Activated CD4-positive, alpha-beta T cell treated with anti-CD3 and anti-CD28 coated beads, Interleukin-2, amount 10 ng/mL, durations not matched to agents 7 days and 5 days (primary cell): ENCODE measurements around the gene POFUT2. TPM values are rescaled to one million over a fixed set of nuclear protein-coding genes. Genes with fewer than 3 reads are reported as not detected.

Source experiments
- CTCF ChIA-PET: fragments of 350-600 bp; sonication (Branson Sonifier 250); formaldehyde crosslinking; loops from one replicate; lab custom pipeline; 2021; ENCODE audit warnings: antibody characterized with exemption; lab: Charles Lee
- POLR2A ChIA-PET: fragments of 350-600 bp; sonication (Branson Sonifier 250); formaldehyde crosslinking; loops from one replicate; lab custom pipeline; 2021; ENCODE audit warnings: antibody characterized with exemption; lab: Charles Lee
- DNase-seq: peaks from one replicate; pipeline ENCODE4 v3.0.0-alpha.2; 2020
- H3K27ac Mint-ChIP-seq: one replicate; pipeline ENCODE4 v1.8.0; 2021; ENCODE audit warnings: mild to moderate bottlenecking, moderate library complexity, mixed read lengths
- H3K27me3 Mint-ChIP-seq: one replicate; pipeline ENCODE4 v1.8.0; 2021; ENCODE audit warnings: mixed read lengths
- H3K36me3 Mint-ChIP-seq: one replicate; pipeline ENCODE4 v1.8.0; 2021; ENCODE audit warnings: low read depth, mixed read lengths
- H3K4me1 Mint-ChIP-seq: one replicate; pipeline ENCODE4 v1.8.0; 2021; ENCODE audit warnings: mixed read lengths
- H3K4me3 Mint-ChIP-seq: one replicate; pipeline ENCODE4 v1.8.0; 2021; ENCODE audit warnings: mild to moderate bottlenecking, moderate library complexity, mixed read lengths
- H3K9me3 Mint-ChIP-seq: one replicate; pipeline ENCODE4 v1.8.0; 2021; ENCODE audit warnings: mixed read lengths
- total RNA-seq, 2 experiments: library from RNA; stranded (reverse); gene quantifications; one replicate each; pipeline ENCODE4 v1.2.3, GENCODE V29; 2021

POFUT2 gene
- total RNA-seq, 2 experiments from 2014 or later, result 19.0 to 19.6 TPM

- H3K27ac Mint-ChIP-seq, result peak overlapping the region; percentile 44
- DNase-seq, result no peak
- ChIA-PET POLR2A (no interaction called here), CTCF (interaction anchor here (0.7 to 1.8 kb wide), 3 partner anchors 11 to 18 kb away, joined by 3 to 4 read pairs (median 3); no protein-coding TSS in a partner anchor)
- no peaks in the 10 kb centered on the region for H3K27me3 Mint-ChIP-seq
- H3K36me3 Mint-ChIP-seq, result peaks cover 6% of the 10 kb centered on the region
- peaks cover 58% of the 10 kb centered on the region for H3K4me1 Mint-ChIP-seq
- H3K4me3 Mint-ChIP-seq, result no peak overlapping the region
- H3K9me3 Mint-ChIP-seq, result no peaks in the 10 kb centered on the region
Measured at GRCh38 chr21:45225741-45226327, 61.9 kb downstream of the POFUT2 start.

GRCh38 chr21:45225041-45225740, 62.5 kb downstream of the POFUT2 start:
- Mint-ChIP-seq H3K36me3 (peaks cover 9% of the 10 kb centered on the region), H3K27ac (peak overlapping the region; percentile 89), H3K4me3 (peak overlapping the region; percentile 34), H3K4me1 (peaks cover 58% of the 10 kb centered on the region), H3K27me3 (no peaks in the 10 kb centered on the region), H3K9me3 (no peaks in the 10 kb centered on the region)
- POLR2A ChIA-PET, result no interaction called here
- DNase-seq, result no peak
- CTCF ChIA-PET, result interaction anchor here (1.8 kb wide), 1 partner anchor 17 kb away, joined by 4 read pairs; no protein-coding TSS in a partner anchor

GRCh38 chr21:45224189-45224938, 63.3 kb downstream of the POFUT2 start:
- ChIA-PET POLR2A (no interaction called here), CTCF (no interaction called here)
- Mint-ChIP-seq H3K4me3 (peak overlapping the region; percentile 34), H3K27ac (peak overlapping the region; percentile 89), H3K9me3 (no peaks in the 10 kb centered on the region), H3K4me1 (peaks cover 58% of the 10 kb centered on the region), H3K36me3 (peaks cover 9% of the 10 kb centered on the region), H3K27me3 (no peaks in the 10 kb centered on the region)
- DNase-seq, result peak; percentile 60

GRCh38 chr21:45223236-45224185, 64.2 kb downstream of the POFUT2 start:
- Mint-ChIP-seq H3K36me3 (peaks cover 13% of the 10 kb centered on the region), H3K4me1 (peaks cover 52% of the 10 kb centered on the region), H3K27ac (peak overlapping the region; percentile 89), H3K27me3 (no peaks in the 10 kb centered on the region), H3K9me3 (no peaks in the 10 kb centered on the region), H3K4me3 (no peak overlapping the region)
- POLR2A ChIA-PET, result no interaction called here
- CTCF ChIA-PET, result interaction anchor here (1.1 to 1.6 kb wide), 2 partner anchors 10 to 11 kb away, joined by 3 to 4 read pairs; no protein-coding TSS in a partner anchor
- no peak for DNase-seq

- H3K36me3 Mint-ChIP-seq, result peaks cover 26% of the 10 kb centered on the region
- no peak overlapping the region for H3K4me3 Mint-ChIP-seq
- CTCF ChIA-PET, result no interaction called here
- peaks cover 11% of the 10 kb centered on the region for H3K9me3 Mint-ChIP-seq
- H3K4me1 Mint-ChIP-seq, result peaks cover 40% of the 10 kb centered on the region
- H3K27ac Mint-ChIP-seq, result no peak overlapping the region
- DNase-seq, result no peak
- POLR2A ChIA-PET, result no interaction called here
- H3K27me3 Mint-ChIP-seq, result no peaks in the 10 kb centered on the region
Measured at GRCh38 chr21:45222001-45222400, 65.7 kb downstream of the POFUT2 start.

- ChIA-PET CTCF (interaction anchor here (1.0 kb wide), 1 partner anchor 8 kb away, joined by 3 read pairs; no protein-coding TSS in a partner anchor), POLR2A (no interaction called here)
- Mint-ChIP-seq H3K27ac (peak overlapping the region; percentile 4), H3K36me3 (peaks cover 35% of the 10 kb centered on the region), H3K4me3 (no peak overlapping the region), H3K9me3 (peaks cover 11% of the 10 kb centered on the region), H3K4me1 (peaks cover 29% of the 10 kb centered on the region), H3K27me3 (no peaks in the 10 kb centered on the region)
- no peak for DNase-seq
Measured at GRCh38 chr21:45220714-45221490, 66.8 kb downstream of the POFUT2 start.

- H3K4me3 Mint-ChIP-seq, result no peak overlapping the region
- no peak overlapping the region for H3K27ac Mint-ChIP-seq
- H3K27me3 Mint-ChIP-seq, result no peaks in the 10 kb centered on the region
- no peak for DNase-seq
- ChIA-PET CTCF (interaction anchor here (0.6 to 0.7 kb wide), 2 partner anchors 104 to 1333 kb away, joined by 4 read pairs; no protein-coding TSS in a partner anchor), POLR2A (interaction anchor here (0.6 kb wide), 1 partner anchor 54 kb away, joined by 3 read pairs; no protein-coding TSS in a partner anchor)
- peaks cover 11% of the 10 kb centered on the region for H3K9me3 Mint-ChIP-seq
- peaks cover 21% of the 10 kb centered on the region for H3K4me1 Mint-ChIP-seq
- H3K36me3 Mint-ChIP-seq, result peaks cover 35% of the 10 kb centered on the region
Measured at GRCh38 chr21:45220071-45220481, 67.6 kb downstream of the POFUT2 start.

GRCh38 chr21:45219517-45219916, 68.2 kb downstream of the POFUT2 start:
- peaks cover 15% of the 10 kb centered on the region for H3K4me1 Mint-ChIP-seq
- ChIA-PET CTCF (interaction anchor here (0.7 kb wide), 1 partner anchor 105 kb away, joined by 4 read pairs; no protein-coding TSS in a partner anchor), POLR2A (no interaction called here)
- no peak overlapping the region for H3K4me3 Mint-ChIP-seq
- H3K36me3 Mint-ChIP-seq, result peaks cover 37% of the 10 kb centered on the region
- peaks cover 11% of the 10 kb centered on the region for H3K9me3 Mint-ChIP-seq
- no peaks in the 10 kb centered on the region for H3K27me3 Mint-ChIP-seq
- no peak overlapping the region for H3K27ac Mint-ChIP-seq
- no peak for DNase-seq

- Mint-ChIP-seq H3K4me1 (peaks cover 6% of the 10 kb centered on the region), H3K27ac (no peak overlapping the region), H3K27me3 (no peaks in the 10 kb centered on the region), H3K4me3 (no peak overlapping the region), H3K9me3 (peaks cover 11% of the 10 kb centered on the region), H3K36me3 (peaks cover 40% of the 10 kb centered on the region)
- DNase-seq, result no peak
- ChIA-PET CTCF (no interaction called here), POLR2A (no interaction called here)
Measured at GRCh38 chr21:45217010-45217409, 70.7 kb downstream of the POFUT2 start.

GRCh38 chr21:45215213-45215612, 72.5 kb downstream of the POFUT2 start:
- H3K4me3 Mint-ChIP-seq, result no peak overlapping the region
- H3K27ac Mint-ChIP-seq, result no peak overlapping the region
- no peak for DNase-seq
- POLR2A ChIA-PET, result no interaction called here
- H3K4me1 Mint-ChIP-seq, result peaks cover 3% of the 10 kb centered on the region
- CTCF ChIA-PET, result interaction anchor here (0.6 kb wide), 1 partner anchor 427 kb away, joined by 4 read pairs; no protein-coding TSS in a partner anchor
- no peaks in the 10 kb centered on the region for H3K27me3 Mint-ChIP-seq
- H3K36me3 Mint-ChIP-seq, result peaks cover 38% of the 10 kb centered on the region
- H3K9me3 Mint-ChIP-seq, result peaks cover 11% of the 10 kb centered on the region
